UCSD-AML1 (cell line): Measurements from ENCODE around the gene THSD8.
A peak's percentile ranks its signal among the peaks of the same experiment; 100 is the strongest.

Experiments used
- DNase-seq: peaks from one replicate; lab custom pipeline; 2025; ENCODE audit not compliant: unreplicated experiment; lab: John Stamatoyannopoulos, UW

THSD8 gene

DNA sequence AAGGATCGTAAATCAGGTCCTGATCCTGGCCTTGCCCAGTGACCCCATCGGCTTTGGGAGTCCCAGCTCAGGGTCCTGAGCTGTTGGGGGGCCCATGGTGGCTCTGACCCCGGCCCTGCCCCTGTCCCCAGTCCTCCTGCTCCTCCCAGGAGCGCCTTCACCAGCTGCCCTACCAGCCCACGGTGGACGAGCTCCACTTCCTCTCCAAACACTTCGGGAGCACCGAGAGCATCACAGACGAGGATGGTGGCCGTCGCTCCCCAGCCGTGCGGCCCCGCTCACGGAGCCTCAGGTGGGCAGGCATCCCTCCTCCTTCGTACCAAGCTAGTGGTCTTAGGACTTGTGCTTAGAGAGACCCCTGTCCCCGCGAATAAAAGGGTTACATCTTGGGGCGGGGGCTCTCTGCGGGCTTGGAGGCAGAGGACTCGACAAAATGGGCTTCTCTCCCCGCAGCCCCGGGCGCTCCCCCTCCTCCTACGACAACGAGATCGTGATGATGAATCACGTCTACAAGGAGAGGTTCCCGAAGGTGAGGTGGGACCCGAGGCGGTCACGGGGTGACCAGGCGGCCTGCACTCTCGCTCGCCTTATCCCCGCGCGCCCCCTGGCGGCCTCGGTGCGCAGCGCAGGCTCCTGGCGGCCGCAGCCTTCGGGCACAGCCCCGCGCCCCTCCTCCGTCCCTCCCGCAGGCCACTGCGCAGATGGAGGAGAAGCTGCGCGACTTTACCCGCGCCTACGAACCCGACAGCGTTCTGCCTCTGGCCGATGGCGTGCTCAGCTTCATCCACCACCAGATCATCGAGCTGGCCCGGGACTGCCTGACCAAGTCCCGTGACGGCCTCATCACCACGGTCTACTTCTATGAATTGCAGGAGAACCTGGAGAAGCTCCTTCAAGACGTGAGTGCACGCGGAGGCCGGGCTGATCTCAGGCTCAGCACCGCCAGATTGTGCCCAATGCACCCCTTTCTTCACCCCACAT, 45.6 kb downstream of the THSD8 start:
- DNase-seq = peak; percentile 82
